ENCODE results near the gene CCDC85C.

GRCh38 chr14:99478128-99478527 lies 125.9 kb downstream of the CCDC85C start:
- TF ChIP-seq CTCF (IDR thresholded peaks at IDR 0.05): no peak
- TF ChIP-seq POLR2AphosphoS5 (IDR thresholded peaks at IDR 0.05): no peak
- no peak for TF ChIP-seq POLR2A (IDR thresholded peaks at IDR 0.05)

Measured in prostate gland (tissue), 2 donors.